Measurements from ENCODE around the gene SMAD6. TPM values are rescaled to one million over a fixed set of nuclear protein-coding genes. Genes with fewer than 3 reads are reported as not detected.

The SMAD6 gene
- total and polyA plus RNA-seq, 5 donors from 2014 or later = 0.27 TPM; not detected in 4

DNA sequence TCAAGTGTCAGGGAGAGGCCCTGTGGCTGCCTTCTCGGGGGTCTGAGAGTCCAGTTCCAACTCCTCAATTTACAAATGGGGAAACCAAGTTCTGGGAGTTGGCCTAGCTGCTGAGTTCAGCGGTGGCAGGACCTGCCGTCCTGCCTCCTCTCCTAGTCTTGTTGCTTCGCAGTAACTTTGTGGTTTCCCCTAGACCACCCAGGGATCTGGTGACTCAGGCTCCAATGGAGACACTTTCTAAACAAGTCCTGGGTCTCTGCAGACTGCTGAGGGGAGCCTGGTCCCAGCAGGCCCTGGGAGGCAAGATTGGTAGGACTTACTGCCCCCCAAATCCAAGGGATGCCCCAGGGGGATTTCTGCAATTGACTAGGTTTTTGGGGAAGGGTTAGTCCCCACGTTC lies 83.6 kb downstream of the SMAD6 start:
- no peaks in the 10 kb centered on the region for H3K27me3 ChIP-seq (ENCODE audit: control insufficient read depth, insufficient read depth, low read length)
- no peaks in the 10 kb centered on the region for H3K9me3 ChIP-seq (ENCODE audit: control insufficient read depth in 2 of 2, low read length in 2 of 2)
- H3K27ac ChIP-seq (ENCODE audit: insufficient read depth, low read length, poor library complexity, severe bottlenecking) = no peak overlapping the region
- no peaks in the 10 kb centered on the region for H3K4me1 Mint-ChIP-seq
- H3K27me3 Mint-ChIP-seq = peaks cover 4% of the 10 kb centered on the region
- H3K4me3 ChIP-seq (ENCODE audit: low read depth, low read length) = no peak overlapping the region
- no peak overlapping the region for H3K4me3 Mint-ChIP-seq
- no peaks in the 10 kb centered on the region for H3K36me3 ChIP-seq (ENCODE audit: control insufficient read depth, insufficient read depth, low read length)
- H3K9me3 Mint-ChIP-seq = no peaks in the 10 kb centered on the region
- H3K27ac Mint-ChIP-seq = no peak overlapping the region
- H3K4me1 ChIP-seq (ENCODE audit: control insufficient read depth, insufficient read depth, low read length, poor library complexity, severe bottlenecking) = no peaks in the 10 kb centered on the region
- DNase-seq (no peak), ATAC-seq (ENCODE audit: low read depth in 2 of 2) (no peak)
- H3K36me3 Mint-ChIP-seq = no peaks in the 10 kb centered on the region

DNA sequence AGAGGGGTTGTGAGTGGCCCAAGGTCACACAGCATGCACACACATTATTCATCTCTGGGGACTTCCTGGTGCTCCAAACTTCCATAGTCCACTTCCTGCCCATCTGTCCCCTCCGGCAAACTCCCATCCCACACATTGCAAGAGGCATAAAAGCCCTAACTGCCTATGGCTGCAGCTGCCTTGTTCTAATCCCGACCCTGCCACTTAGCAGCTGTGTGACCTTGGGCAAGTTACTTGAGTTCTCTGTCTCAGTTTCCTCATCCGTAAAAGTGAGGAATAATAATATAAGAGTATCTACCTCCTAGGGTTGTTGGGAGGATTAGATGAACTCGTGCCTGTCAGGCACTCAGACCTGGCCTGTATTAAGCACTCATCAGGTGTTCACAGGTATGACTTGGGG lies 84.2 kb downstream of the SMAD6 start:
- Mint-ChIP-seq H3K27me3 (peaks cover 4% of the 10 kb centered on the region), H3K9me3 (no peaks in the 10 kb centered on the region), H3K4me3 (no peak overlapping the region), H3K27ac (no peak overlapping the region), H3K36me3 (no peaks in the 10 kb centered on the region), H3K4me1 (no peaks in the 10 kb centered on the region)
- H3K4me3 ChIP-seq (ENCODE audit: low read depth, low read length) = no peak overlapping the region
- DNase-seq (no peak), ATAC-seq (ENCODE audit: low read depth in 2 of 2) (no peak)
- no peaks in the 10 kb centered on the region for H3K9me3 ChIP-seq (ENCODE audit: control insufficient read depth in 2 of 2, low read length in 2 of 2)
- H3K36me3 ChIP-seq (ENCODE audit: control insufficient read depth, insufficient read depth, low read length) = no peaks in the 10 kb centered on the region
- H3K4me1 ChIP-seq (ENCODE audit: control insufficient read depth, insufficient read depth, low read length, poor library complexity, severe bottlenecking) = no peaks in the 10 kb centered on the region
- no peak overlapping the region for H3K27ac ChIP-seq (ENCODE audit: insufficient read depth, low read length, poor library complexity, severe bottlenecking)
- no peaks in the 10 kb centered on the region for H3K27me3 ChIP-seq (ENCODE audit: control insufficient read depth, insufficient read depth, low read length)

DNA sequence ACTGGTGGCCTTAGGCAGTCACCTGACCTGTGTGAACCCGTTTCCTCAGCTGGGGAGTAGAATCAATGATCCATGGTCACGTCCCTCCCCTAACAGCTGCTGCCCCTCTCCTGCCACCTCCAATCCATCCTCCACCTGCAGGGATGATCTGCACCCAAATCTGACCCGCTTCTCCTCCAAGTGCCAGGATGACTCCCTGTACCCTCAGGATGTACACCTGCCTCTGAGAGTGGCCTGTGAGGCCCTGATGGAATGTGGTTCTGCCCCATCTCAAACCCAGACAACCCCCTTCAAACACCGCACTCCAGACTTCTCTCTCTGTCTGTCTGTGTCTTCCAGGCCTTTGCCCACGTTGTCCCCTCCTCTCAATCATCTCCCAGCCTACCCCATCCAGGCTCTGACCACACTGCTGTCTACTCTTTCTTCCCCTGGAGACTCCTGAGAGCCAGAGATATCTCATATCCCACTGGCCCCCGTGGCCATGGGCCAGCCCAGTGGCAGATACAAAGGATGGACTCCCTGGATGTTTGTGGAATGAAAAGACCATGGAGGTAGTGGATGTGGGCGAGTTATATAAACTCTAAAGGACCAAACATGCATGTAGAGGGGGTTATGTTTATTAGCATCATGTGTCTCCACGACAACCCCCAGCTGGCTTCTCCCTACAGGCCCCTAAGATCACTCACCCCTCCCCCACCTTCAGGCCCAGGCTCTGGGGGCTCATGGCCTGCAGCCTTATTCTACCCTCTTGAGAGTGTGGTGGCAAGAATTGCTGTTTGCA lies 84.9 kb downstream of the SMAD6 start:
- Mint-ChIP-seq H3K27me3 (peaks cover 4% of the 10 kb centered on the region), H3K4me1 (no peaks in the 10 kb centered on the region), H3K36me3 (no peaks in the 10 kb centered on the region), H3K27ac (peak overlapping the region in 1 of 3 donors; percentile 31), H3K4me3 (no peak overlapping the region), H3K9me3 (no peaks in the 10 kb centered on the region)
- Histone ChIP-seq H3K4me1 (ENCODE audit: control insufficient read depth, insufficient read depth, low read length, poor library complexity, severe bottlenecking) (no peaks in the 10 kb centered on the region), H3K27me3 (ENCODE audit: control insufficient read depth, insufficient read depth, low read length) (no peaks in the 10 kb centered on the region), H3K36me3 (ENCODE audit: control insufficient read depth, insufficient read depth, low read length) (no peaks in the 10 kb centered on the region), H3K9me3 (ENCODE audit: control insufficient read depth in 2 of 2, low read length in 2 of 2) (no peaks in the 10 kb centered on the region), H3K27ac (ENCODE audit: insufficient read depth, low read length, poor library complexity, severe bottlenecking) (no peak overlapping the region), H3K4me3 (ENCODE audit: low read depth, low read length) (no peak overlapping the region)
- no peak for DNase-seq
- no peak for ATAC-seq (ENCODE audit: low read depth in 2 of 2)

DNA sequence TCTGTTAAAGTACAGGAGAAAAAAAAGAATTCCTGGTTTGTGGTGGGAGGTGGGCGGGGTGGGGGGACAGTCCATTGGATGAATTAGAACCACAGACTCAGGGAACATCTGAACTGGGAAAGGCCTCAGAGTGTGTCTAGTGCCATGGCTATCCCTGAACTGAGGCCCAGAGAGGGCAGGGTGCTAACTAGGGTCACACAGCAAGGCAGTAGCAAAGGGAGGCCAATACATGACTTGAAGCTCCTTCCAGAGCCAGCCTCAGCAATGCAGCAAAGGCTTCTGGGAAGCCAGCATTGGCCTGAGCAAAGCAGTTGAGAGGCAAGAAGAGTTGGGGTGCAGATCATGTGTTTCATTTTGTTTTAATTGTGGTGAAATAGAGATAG lies 85.4 kb downstream of the SMAD6 start:
- no peaks in the 10 kb centered on the region for H3K27me3 Mint-ChIP-seq
- Histone ChIP-seq H3K27me3 (ENCODE audit: control insufficient read depth, insufficient read depth, low read length) (no peaks in the 10 kb centered on the region), H3K4me1 (ENCODE audit: control insufficient read depth, insufficient read depth, low read length, poor library complexity, severe bottlenecking) (no peaks in the 10 kb centered on the region), H3K9me3 (ENCODE audit: control insufficient read depth in 2 of 2, low read length in 2 of 2) (no peaks in the 10 kb centered on the region), H3K36me3 (ENCODE audit: control insufficient read depth, insufficient read depth, low read length) (no peaks in the 10 kb centered on the region), H3K27ac (ENCODE audit: insufficient read depth, low read length, poor library complexity, severe bottlenecking) (no peak overlapping the region), H3K4me3 (ENCODE audit: low read depth, low read length) (no peak overlapping the region)
- ATAC-seq (ENCODE audit: low read depth in 2 of 2) (no peak), DNase-seq (no peak)
- no peaks in the 10 kb centered on the region for H3K4me1 Mint-ChIP-seq
- H3K9me3 Mint-ChIP-seq = no peaks in the 10 kb centered on the region
- no peak overlapping the region for H3K27ac Mint-ChIP-seq
- no peak overlapping the region for H3K4me3 Mint-ChIP-seq
- no peaks in the 10 kb centered on the region for H3K36me3 Mint-ChIP-seq

DNA sequence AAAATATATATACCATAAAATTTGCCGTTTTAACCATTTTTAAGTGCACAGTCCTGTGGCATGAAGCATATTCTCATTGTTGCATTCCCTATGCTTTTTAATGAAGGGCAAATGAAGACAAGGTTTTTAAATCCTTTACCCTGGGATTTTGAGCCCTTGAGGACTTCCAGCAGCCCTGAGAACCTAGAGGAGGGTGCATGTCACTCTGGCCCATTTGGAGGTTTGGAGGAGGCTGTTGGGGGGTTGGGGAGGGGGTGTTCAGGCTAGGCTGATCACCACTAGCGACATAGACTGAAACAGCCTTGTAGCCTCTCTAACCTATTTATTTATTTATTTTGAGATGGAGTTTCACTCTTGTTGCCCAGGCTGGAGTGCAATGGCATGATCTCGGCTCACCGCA lies 86.0 kb downstream of the SMAD6 start:
- no peaks in the 10 kb centered on the region for H3K4me1 ChIP-seq (ENCODE audit: control insufficient read depth, insufficient read depth, low read length, poor library complexity, severe bottlenecking)
- H3K27me3 ChIP-seq (ENCODE audit: control insufficient read depth, insufficient read depth, low read length) = no peaks in the 10 kb centered on the region
- no peaks in the 10 kb centered on the region for H3K27me3 Mint-ChIP-seq
- H3K4me3 ChIP-seq (ENCODE audit: low read depth, low read length) = no peak overlapping the region
- no peaks in the 10 kb centered on the region for H3K36me3 ChIP-seq (ENCODE audit: control insufficient read depth, insufficient read depth, low read length)
- DNase-seq (no peak), ATAC-seq (ENCODE audit: low read depth in 2 of 2) (no peak)
- no peaks in the 10 kb centered on the region for H3K9me3 Mint-ChIP-seq
- H3K9me3 ChIP-seq (ENCODE audit: control insufficient read depth in 2 of 2, low read length in 2 of 2) = no peaks in the 10 kb centered on the region
- H3K4me1 Mint-ChIP-seq = no peaks in the 10 kb centered on the region
- H3K4me3 Mint-ChIP-seq = no peak overlapping the region
- no peak overlapping the region for H3K27ac ChIP-seq (ENCODE audit: insufficient read depth, low read length, poor library complexity, severe bottlenecking)
- H3K27ac Mint-ChIP-seq = no peak overlapping the region
- no peaks in the 10 kb centered on the region for H3K36me3 Mint-ChIP-seq

DNA sequence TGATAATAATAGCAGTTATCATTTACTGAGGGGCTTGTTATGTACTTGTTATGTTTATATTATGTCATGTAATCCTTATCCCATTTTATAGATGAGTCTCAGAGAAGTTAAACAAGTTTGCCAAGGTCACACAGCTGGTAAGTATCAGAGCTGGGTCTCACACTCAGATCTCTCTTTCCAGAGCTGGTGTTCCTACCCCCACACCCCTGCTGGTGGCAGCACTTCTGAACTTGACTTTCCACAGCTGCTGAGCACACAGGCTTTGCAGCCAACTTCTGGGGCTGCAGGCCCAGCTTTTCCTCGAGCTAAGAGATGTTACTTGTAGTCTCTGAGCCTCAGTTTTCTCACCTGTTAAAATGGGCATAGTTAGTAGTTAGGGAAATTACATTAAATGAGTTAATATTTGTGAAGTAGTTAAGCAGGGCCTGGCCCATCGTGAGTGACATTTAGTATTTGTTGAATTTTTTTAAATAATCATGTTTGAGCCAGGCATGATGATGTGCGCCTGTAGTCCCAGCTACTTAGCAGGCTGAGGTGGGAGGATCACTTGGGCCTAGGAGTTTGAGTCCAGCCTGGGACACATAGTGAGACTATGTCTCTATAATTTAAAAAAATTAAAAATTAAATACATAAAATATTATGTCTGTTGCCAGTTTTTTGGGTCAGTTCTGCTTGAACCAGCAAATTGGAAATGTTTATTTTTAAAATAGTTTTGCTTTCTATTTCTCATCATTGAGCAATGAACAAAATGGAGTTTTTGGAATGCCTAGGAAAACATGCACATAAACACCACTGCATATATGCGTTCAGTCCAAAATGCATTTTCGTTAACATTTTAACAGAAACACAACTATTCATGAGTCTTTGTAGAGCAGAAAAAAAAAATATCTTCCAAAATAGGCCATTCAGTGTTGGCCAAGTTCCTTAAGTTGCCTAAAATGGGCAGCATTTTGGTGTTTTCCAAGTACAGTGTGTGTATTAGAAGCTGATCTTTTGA lies 87.3 kb downstream of the SMAD6 start:
- Mint-ChIP-seq H3K36me3 (no peaks in the 10 kb centered on the region), H3K27ac (no peak overlapping the region), H3K9me3 (no peaks in the 10 kb centered on the region), H3K27me3 (no peaks in the 10 kb centered on the region), H3K4me1 (no peaks in the 10 kb centered on the region), H3K4me3 (no peak overlapping the region)
- no peaks in the 10 kb centered on the region for H3K4me1 ChIP-seq (ENCODE audit: control insufficient read depth, insufficient read depth, low read length, poor library complexity, severe bottlenecking)
- no peak overlapping the region for H3K27ac ChIP-seq (ENCODE audit: insufficient read depth, low read length, poor library complexity, severe bottlenecking)
- DNase-seq (peak in 1 of 3 donors; percentile 8), ATAC-seq (ENCODE audit: low read depth in 2 of 2) (no peak)
- no peak overlapping the region for H3K4me3 ChIP-seq (ENCODE audit: low read depth, low read length)
- no peaks in the 10 kb centered on the region for H3K36me3 ChIP-seq (ENCODE audit: control insufficient read depth, insufficient read depth, low read length)
- no peaks in the 10 kb centered on the region for H3K27me3 ChIP-seq (ENCODE audit: control insufficient read depth, insufficient read depth, low read length)
- no peaks in the 10 kb centered on the region for H3K9me3 ChIP-seq (ENCODE audit: control insufficient read depth in 2 of 2, low read length in 2 of 2)

DNA sequence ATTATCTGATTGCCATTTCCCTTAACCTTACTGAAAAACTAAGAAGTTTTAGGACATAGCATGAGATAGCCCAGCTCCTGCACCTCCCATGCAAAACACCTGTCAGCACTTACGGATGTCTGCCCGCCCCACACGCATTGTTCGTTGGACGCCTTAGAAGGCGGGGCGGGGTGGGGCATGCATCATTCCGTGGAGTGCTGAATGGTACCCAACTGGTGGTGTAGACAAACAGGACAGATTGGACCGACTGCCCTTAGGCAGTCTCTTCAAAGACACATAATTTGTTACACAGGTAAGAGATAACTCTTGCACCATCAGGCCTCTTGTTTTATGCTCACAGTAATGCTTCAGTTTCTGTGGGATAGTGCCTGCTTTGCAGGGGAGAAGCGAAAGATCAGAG lies 93.8 kb downstream of the SMAD6 start:
- H3K27me3 Mint-ChIP-seq = peaks cover 4% of the 10 kb centered on the region

More for the DNA sequence above, 93.8 kb downstream of the SMAD6 start:
- Histone ChIP-seq H3K27me3 (ENCODE audit: control insufficient read depth, insufficient read depth, low read length) (no peaks in the 10 kb centered on the region), H3K4me3 (ENCODE audit: low read depth, low read length) (no peak overlapping the region), H3K27ac (ENCODE audit: insufficient read depth, low read length, poor library complexity, severe bottlenecking) (no peak overlapping the region), H3K4me1 (ENCODE audit: control insufficient read depth, insufficient read depth, low read length, poor library complexity, severe bottlenecking) (no peaks in the 10 kb centered on the region), H3K9me3 (ENCODE audit: control insufficient read depth in 2 of 2, low read length in 2 of 2) (no peaks in the 10 kb centered on the region), H3K36me3 (ENCODE audit: control insufficient read depth, insufficient read depth, low read length) (no peaks in the 10 kb centered on the region)
- DNase-seq = no peak
- Mint-ChIP-seq H3K4me3 (no peak overlapping the region), H3K36me3 (no peaks in the 10 kb centered on the region), H3K27ac (no peak overlapping the region), H3K9me3 (no peaks in the 10 kb centered on the region), H3K4me1 (no peaks in the 10 kb centered on the region)
- ATAC-seq (ENCODE audit: low read depth in 2 of 2) = no peak

Data from CD4-positive, CD25-positive, alpha-beta regulatory T cell (primary cell).